Measurements from ENCODE around the gene TAOK3. TPM values are rescaled to one million over a fixed set of nuclear protein-coding genes. Genes with fewer than 3 reads are reported as not detected.

TAOK3 gene
- total and polyA plus RNA-seq, 12 donors, result 8.4 to 29.8 (median 21.2) TPM

DNA sequence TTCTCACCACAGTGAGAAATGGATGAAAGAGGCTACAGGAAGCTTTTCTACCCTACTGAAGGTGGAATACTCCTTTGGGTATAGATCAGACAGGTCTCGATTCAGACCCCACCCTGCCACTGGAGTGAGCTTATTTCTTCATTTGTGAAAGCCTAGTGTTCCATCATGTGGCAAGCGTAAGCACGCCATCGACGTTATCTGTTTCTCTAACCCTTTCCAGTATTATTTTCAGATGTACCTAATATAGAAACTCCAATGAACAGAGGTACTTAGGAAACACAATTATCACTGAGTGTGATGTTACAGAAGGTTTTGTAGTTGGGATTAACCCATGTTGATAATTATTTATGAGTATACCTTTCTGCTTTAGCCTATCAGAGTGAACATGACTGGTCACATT is 224.4 kb downstream of the TAOK3 start:
- Histone ChIP-seq H3K4me3 (no peak overlapping the region), H3K27me3 (no peaks in the 10 kb centered on the region), H3K9me3 (no peaks in the 10 kb centered on the region), H3K36me3 (peaks cover 0 to 100% (median 54%) of the 10 kb centered on the region in 9 donors), H3K4me1 (peaks cover 0 to 23% (median 4%) of the 10 kb centered on the region in 9 donors), H3K27ac (peak overlapping the region in 8 of 10 donors; percentile 19 to 71 (median 63))
- ATAC-seq (peak in 6 of 8 donors; percentile 15 to 73 (median 50)), DNase-seq (no peak)
- intact Hi-C loops (cut with DNase I), result no loop called here
- TF ChIP-seq, protein P1, sequence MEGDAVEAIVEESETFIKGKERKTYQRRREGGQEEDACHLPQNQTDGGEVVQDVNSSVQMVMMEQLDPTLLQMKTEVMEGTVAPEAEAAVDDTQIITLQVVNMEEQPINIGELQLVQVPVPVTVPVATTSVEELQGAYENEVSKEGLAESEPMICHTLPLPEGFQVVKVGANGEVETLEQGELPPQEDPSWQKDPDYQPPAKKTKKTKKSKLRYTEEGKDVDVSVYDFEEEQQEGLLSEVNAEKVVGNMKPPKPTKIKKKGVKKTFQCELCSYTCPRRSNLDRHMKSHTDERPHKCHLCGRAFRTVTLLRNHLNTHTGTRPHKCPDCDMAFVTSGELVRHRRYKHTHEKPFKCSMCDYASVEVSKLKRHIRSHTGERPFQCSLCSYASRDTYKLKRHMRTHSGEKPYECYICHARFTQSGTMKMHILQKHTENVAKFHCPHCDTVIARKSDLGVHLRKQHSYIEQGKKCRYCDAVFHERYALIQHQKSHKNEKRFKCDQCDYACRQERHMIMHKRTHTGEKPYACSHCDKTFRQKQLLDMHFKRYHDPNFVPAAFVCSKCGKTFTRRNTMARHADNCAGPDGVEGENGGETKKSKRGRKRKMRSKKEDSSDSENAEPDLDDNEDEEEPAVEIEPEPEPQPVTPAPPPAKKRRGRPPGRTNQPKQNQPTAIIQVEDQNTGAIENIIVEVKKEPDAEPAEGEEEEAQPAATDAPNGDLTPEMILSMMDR (IDR thresholded peaks at IDR 0.05), result no peak
- 54 to 78% methylated on average over 5 of the region's 5 CpGs for WGBS, 2 donors

DNA sequence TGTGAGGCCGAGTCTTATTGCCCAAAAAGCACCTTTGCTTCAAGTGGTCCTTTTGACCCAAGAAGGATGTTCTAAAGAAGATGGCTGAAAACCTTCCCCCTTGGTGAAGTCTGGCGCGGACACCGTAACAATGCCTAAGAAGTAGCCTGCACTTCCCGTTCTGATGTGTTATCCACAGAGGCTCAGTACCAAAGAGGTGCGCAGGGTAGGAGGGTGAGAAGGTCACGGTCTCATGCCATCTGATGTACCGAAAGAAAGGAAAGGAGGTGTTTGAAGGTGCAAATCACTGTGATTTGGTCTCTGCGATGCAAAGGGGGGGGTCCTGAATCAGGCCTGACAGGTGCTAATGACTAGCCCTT is 226.9 kb downstream of the TAOK3 start:
- DNase-seq, result no peak
- Histone ChIP-seq H3K27me3 (no peaks in the 10 kb centered on the region), H3K27ac (no peak overlapping the region), H3K36me3 (peaks cover 0 to 100% (median 53%) of the 10 kb centered on the region in 9 donors), H3K4me3 (no peak overlapping the region), H3K9me3 (no peaks in the 10 kb centered on the region), H3K4me1 (peaks cover 0 to 20% (median 1%) of the 10 kb centered on the region in 9 donors)
- ATAC-seq, result no peak
- 80 to 88% methylated on average over 9 of the region's 9 CpGs for WGBS, 2 donors
- TF ChIP-seq, protein P1 (IDR thresholded peaks at IDR 0.05), result no peak
- intact Hi-C loops (cut with DNase I), result no loop called here

DNA sequence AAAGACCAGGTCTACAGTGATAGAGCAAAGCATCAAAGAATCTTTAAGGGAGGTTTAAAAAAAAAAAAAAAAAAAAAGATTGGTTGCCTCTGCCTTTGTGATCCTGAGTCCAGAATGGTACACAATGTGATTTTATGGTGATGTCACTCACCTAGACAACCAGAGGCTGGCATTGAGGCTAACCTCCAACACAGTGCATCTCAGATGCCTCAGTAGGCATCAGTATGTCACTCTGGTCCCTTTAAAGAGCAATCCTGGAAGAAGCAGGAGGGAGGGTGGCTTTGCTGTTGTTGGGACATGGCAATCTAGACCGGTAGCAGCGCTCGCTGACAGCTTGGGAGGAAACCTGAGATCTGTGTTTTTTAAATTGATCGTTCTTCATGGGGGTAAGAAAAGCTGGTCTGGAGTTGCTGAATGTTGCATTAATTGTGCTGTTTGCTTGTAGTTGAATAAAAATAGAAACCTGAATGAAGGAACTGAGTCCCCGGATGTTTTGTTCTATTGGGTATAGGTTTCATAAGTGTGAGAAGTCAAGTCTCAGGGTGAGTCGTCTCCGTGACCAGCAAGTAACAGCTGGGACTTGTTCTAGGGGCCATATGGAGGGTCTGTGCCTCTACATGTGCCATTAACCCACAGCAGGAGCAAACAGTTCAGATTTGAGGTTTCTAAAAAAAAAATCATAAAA is 227.5 kb downstream of the TAOK3 start:
- TF ChIP-seq, protein P1 (IDR thresholded peaks at IDR 0.05), result no peak
- DNase-seq (no peak), ATAC-seq (no peak)
- H3K9me3 ChIP-seq, result no peaks in the 10 kb centered on the region
- peaks cover 0 to 100% (median 57%) of the 10 kb centered on the region in 9 donors for H3K36me3 ChIP-seq
- H3K27ac ChIP-seq, result peak overlapping the region in 1 of 10 donors; percentile 6
- H3K27me3 ChIP-seq, result no peaks in the 10 kb centered on the region
- peaks cover 0 to 19% (median 1%) of the 10 kb centered on the region in 9 donors for H3K4me1 ChIP-seq
- intact Hi-C loops (cut with DNase I), result no loop called here
- WGBS, 2 donors, result 86 to 92% methylated on average over 7 of the region's 7 CpGs
- H3K4me3 ChIP-seq, result no peak overlapping the region

DNA sequence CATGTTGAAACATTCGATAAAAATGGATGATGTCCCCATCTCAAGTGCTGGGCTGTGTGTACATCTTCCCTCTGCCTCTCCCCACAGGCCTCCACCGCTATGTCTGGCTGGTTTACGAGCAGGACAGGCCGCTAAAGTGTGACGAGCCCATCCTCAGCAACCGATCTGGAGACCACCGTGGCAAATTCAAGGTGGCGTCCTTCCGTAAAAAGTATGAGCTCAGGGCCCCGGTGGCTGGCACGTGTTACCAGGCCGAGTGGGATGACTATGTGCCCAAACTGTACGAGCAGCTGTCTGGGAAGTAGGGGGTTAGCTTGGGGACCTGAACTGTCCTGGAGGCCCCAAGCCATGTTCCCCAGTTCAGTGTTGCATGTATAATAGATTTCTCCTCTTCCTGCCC is 228.2 kb downstream of the TAOK3 start:
- intact Hi-C loops (cut with DNase I), result no loop called here
- 95% methylated on average over 13 of the region's 13 CpGs for WGBS, 2 donors

More for the DNA sequence above, 228.2 kb downstream of the TAOK3 start:
- Histone ChIP-seq H3K4me3 (no peak overlapping the region), H3K4me1 (peaks cover 0 to 25% (median 5%) of the 10 kb centered on the region in 9 donors), H3K27me3 (no peaks in the 10 kb centered on the region), H3K9me3 (no peaks in the 10 kb centered on the region), H3K27ac (no peak overlapping the region), H3K36me3 (peaks cover 0 to 100% (median 57%) of the 10 kb centered on the region in 9 donors)
- TF ChIP-seq, protein P1 (IDR thresholded peaks at IDR 0.05), result no peak
- no peak for ATAC-seq
- no peak for DNase-seq
